ENCODE results near the gene CTNND1. TPM values are rescaled to one million over a fixed set of nuclear protein-coding genes. Genes with fewer than 3 reads are reported as not detected.

CTNND1 gene
- total RNA-seq, 4 donors from 2014 or later: 19.7 to 29.8 (median 24.5) TPM

- in situ Hi-C loops (cut with MboI; ENCODE audit: low sequenced_read_pairs in 4 of 4) (loop anchor here in 1 of 4 donors (25.0 kb wide), 1 partner anchor 427 kb away; the partner anchor contains the start of genes P2RX3 and SSRP1), intact Hi-C loops (cut with DNase I; ENCODE audit: low total_unique reads) (no loop called here)
- peaks cover 47 to 50% of the 10 kb centered on the region in 2 donors for H3K4me1 ChIP-seq
- H3K27ac ChIP-seq: peak overlapping the region; percentile 90 to 97 (median 93)
- no peak for TF ChIP-seq CTCF (IDR thresholded peaks at IDR 0.05 in 4 of 5, conservative IDR thresholded peaks at IDR 0.05 in 1 of 5)
- no peak for TF ChIP-seq POLR2A (IDR thresholded peaks at IDR 0.05)
- H3K27me3 ChIP-seq: no peaks in the 10 kb centered on the region
- H3K9me3 ChIP-seq: no peaks in the 10 kb centered on the region
- no peak for DNase-seq
- no peaks in the 10 kb centered on the region for H3K36me3 ChIP-seq
- no peak for ATAC-seq
- H3K4me3 ChIP-seq: peak overlapping the region; percentile 66 to 83 (median 78)
These were observed 3.0 kb downstream of the CTNND1 start for GRCh38 chr11:57764566-57764965.

- Histone ChIP-seq H3K27ac (peak overlapping the region; percentile 90 to 97 (median 93)), H3K9me3 (no peaks in the 10 kb centered on the region), H3K27me3 (no peaks in the 10 kb centered on the region), H3K36me3 (no peaks in the 10 kb centered on the region), H3K4me1 (peaks cover 47 to 54% of the 10 kb centered on the region in 2 donors), H3K4me3 (peak overlapping the region; percentile 66 to 83 (median 78))
- TF ChIP-seq POLR2A (IDR thresholded peaks at IDR 0.05): no peak
- TF ChIP-seq CTCF (IDR thresholded peaks at IDR 0.05 in 4 of 5, conservative IDR thresholded peaks at IDR 0.05 in 1 of 5): no peak
- DNase-seq (no peak), ATAC-seq (no peak)
- in situ Hi-C loops (cut with MboI; ENCODE audit: low sequenced_read_pairs in 4 of 4) (loop anchor here in 1 of 4 donors (25.0 kb wide), 1 partner anchor 428 kb away; the partner anchor contains the start of genes P2RX3 and SSRP1), intact Hi-C loops (cut with DNase I; ENCODE audit: low total_unique reads) (no loop called here)
These were observed 3.4 kb downstream of the CTNND1 start for GRCh38 chr11:57764972-57765371.

- Histone ChIP-seq H3K4me3 (no peak overlapping the region), H3K9me3 (no peaks in the 10 kb centered on the region), H3K36me3 (no peaks in the 10 kb centered on the region), H3K27ac (peak overlapping the region in 3 of 4 donors; percentile 15 to 39 (median 16)), H3K27me3 (no peaks in the 10 kb centered on the region), H3K4me1 (peaks cover 51 to 74% of the 10 kb centered on the region in 2 donors)
- DNase-seq (no peak), ATAC-seq (no peak)
- intact Hi-C loops (cut with DNase I; ENCODE audit: low total_unique reads): no loop called here
- no peak for TF ChIP-seq POLR2A (IDR thresholded peaks at IDR 0.05)
- TF ChIP-seq CTCF (IDR thresholded peaks at IDR 0.05 in 4 of 5, conservative IDR thresholded peaks at IDR 0.05 in 1 of 5): no peak
- in situ Hi-C loops (cut with MboI; ENCODE audit: low sequenced_read_pairs in 4 of 4): loop anchor here in 1 of 4 donors (25.0 kb wide), 1 partner anchor 433 kb away; the partner anchor contains the start of genes P2RX3 and SSRP1
These were observed 9.2 kb downstream of the CTNND1 start for GRCh38 chr11:57770793-57771192.

- Histone ChIP-seq H3K4me3 (no peak overlapping the region), H3K36me3 (no peaks in the 10 kb centered on the region), H3K4me1 (peaks cover 51 to 74% of the 10 kb centered on the region in 2 donors), H3K9me3 (no peaks in the 10 kb centered on the region), H3K27ac (peak overlapping the region in 2 of 4 donors; percentile 16 to 83), H3K27me3 (no peaks in the 10 kb centered on the region)
- in situ Hi-C loops (cut with MboI; ENCODE audit: low sequenced_read_pairs in 4 of 4): loop anchor here in 1 of 4 donors (25.0 kb wide), 1 partner anchor 434 kb away; the partner anchor contains the start of genes P2RX3 and SSRP1
- TF ChIP-seq CTCF (IDR thresholded peaks at IDR 0.05 in 4 of 5, conservative IDR thresholded peaks at IDR 0.05 in 1 of 5): no peak
- no peak for TF ChIP-seq POLR2A (IDR thresholded peaks at IDR 0.05)
- ATAC-seq (no peak), DNase-seq (no peak)
- intact Hi-C loops (cut with DNase I; ENCODE audit: low total_unique reads): no loop called here
These were observed 9.8 kb downstream of the CTNND1 start for GRCh38 chr11:57771365-57771764.
